ENCODE measurements around the gene SEBOX.

DNA sequence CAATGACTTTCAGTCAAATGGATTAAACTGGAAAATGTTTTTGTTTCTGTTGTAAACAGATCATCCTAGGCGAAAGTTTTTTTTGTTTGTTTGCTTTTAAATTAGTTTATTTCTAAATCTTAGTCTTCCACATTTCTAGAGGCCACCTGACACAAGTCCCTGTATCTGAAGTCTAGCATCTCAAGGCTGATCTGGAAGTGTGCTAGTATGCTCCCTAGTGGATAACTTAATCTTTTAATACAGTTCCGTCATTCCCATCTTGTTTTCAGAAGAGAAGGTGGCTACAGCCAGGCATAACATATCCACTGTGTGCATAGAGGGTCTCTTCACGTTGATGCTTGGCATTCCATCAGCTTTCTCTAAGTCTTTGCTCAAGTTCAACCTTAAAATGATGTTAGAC lies 37.3 kb downstream of the SEBOX start:
- TF ChIP-seq CTCF (IDR thresholded peaks at IDR 0.05): no peak
- no peak for TF ChIP-seq EZH2 (IDR thresholded peaks at IDR 0.05; ENCODE audit: borderline replicate concordance, insufficient read depth, low read depth, low read length, poor library complexity, severe bottlenecking)

Data from B cell (primary cell).